ENCODE data around the gene GPC5. TPM values are rescaled to one million over a fixed set of nuclear protein-coding genes. Genes with fewer than 3 reads are reported as not detected.

The GPC5 gene
- total and polyA plus RNA-seq, 2 of the 8 experiments (the other 6 are each of a cell fraction or from before 2014, with no cell fraction given): 0.20 to 0.39 TPM

- 98% methylated on average over 13 of the region's 13 CpGs; no CpG with 5 or more reads in 1 of the 2 experiments for WGBS, 2 experiments (ENCODE audit: extremely low coverage in 1 of 2, insufficient coverage in 1 of 2, insufficient read length in 1 of 2, insufficient replicate concordance in 2 of 2, low coverage in 1 of 2, low lambda C conversion rate in 2 of 2, missing lambda C conversion rate in 1 of 2)
- TF ChIP-seq ATF2 (IDR thresholded peaks at IDR 0.05; ENCODE audit: low read length) (no peak), HDAC2 (IDR thresholded peaks at IDR 0.05; ENCODE audit: borderline replicate concordance in 1 of 2, low read depth in 2 of 2, low read length in 2 of 2) (no peak), RNF2 (IDR thresholded peaks at IDR 0.05; ENCODE audit: borderline replicate concordance, low read depth, low read length, missing control alignments, poor library complexity, severe bottlenecking) (no peak), CHD2 (IDR thresholded peaks at IDR 0.05; ENCODE audit: low read length) (no peak), SAP30 (IDR thresholded peaks at IDR 0.05; ENCODE audit: insufficient read depth, insufficient replicate concordance, low read length) (no peak), RBBP5 (IDR thresholded peaks at IDR 0.05; ENCODE audit: borderline replicate concordance, low read depth, low read length) (no peak)
Observed at GRCh38 chr13:92017737-92018136, 619.3 kb downstream of the GPC5 start.

More at GRCh38 chr13:92017737-92018136, 619.3 kb downstream of the GPC5 start:
- Histone ChIP-seq H2BK5ac (ENCODE audit: low read depth, low read length) (no peak overlapping the region), H4K91ac (replicated peaks; ENCODE audit: insufficient read length, low read length) (no peak overlapping the region), H3K27me3 (replicated peaks in 1 of 4; ENCODE audit: control insufficient read depth in 3 of 4, extremely low read depth in 1 of 4, insufficient read depth in 3 of 4, low read length in 3 of 4) (no peaks in the 10 kb centered on the region; a peak in 1 of 7 replicates), H3K23ac (ENCODE audit: insufficient read length) (peak overlapping the region; percentile 89), H2BK15ac (ENCODE audit: low read length) (no peak overlapping the region), H4K20me1 (replicated peaks in 1 of 2; ENCODE audit: control insufficient read depth in 1 of 2, insufficient read depth in 2 of 2, low read length in 2 of 2) (peaks cover 0 to 3% of the 10 kb centered on the region in 2 experiments), H3K9ac (replicated peaks in 1 of 4; ENCODE audit: extremely low read depth in 1 of 4, low read depth in 3 of 4, low read length in 3 of 4) (no peak overlapping the region), H2BK120ac (replicated peaks; ENCODE audit: low read depth, low read length) (no peak overlapping the region), H3K4me3 (ENCODE audit: extremely low read depth in 1 of 4, insufficient read depth in 2 of 4, low read depth in 3 of 4, low read length in 4 of 4) (no peak overlapping the region), H3K79me2 (ENCODE audit: control insufficient read depth in 1 of 2, insufficient read depth in 2 of 2, low read length in 2 of 2) (peaks cover 0 to 3% of the 10 kb centered on the region in 2 experiments; a peak in 1 of 4 replicates), H4K5ac (ENCODE audit: insufficient read length, low read depth, low read length) (no peak overlapping the region), H3K79me1 (ENCODE audit: low read depth, low read length) (no peaks in the 10 kb centered on the region), H3K4me1 (replicated peaks in 1 of 4; ENCODE audit: control insufficient read depth in 3 of 4, insufficient read depth in 4 of 4, low read length in 3 of 4) (no peaks in the 10 kb centered on the region), H3K14ac (ENCODE audit: insufficient read length) (no peak overlapping the region), H3K9me3 (ENCODE audit: insufficient read depth in 2 of 2, low read depth in 1 of 2, low read length in 1 of 2) (no peaks in the 10 kb centered on the region), H2BK20ac (ENCODE audit: low read length) (no peak overlapping the region), H3K4ac (replicated peaks; ENCODE audit: insufficient read length, low read depth, low read length) (no peak overlapping the region), H3K36me3 (ENCODE audit: control insufficient read depth in 2 of 4, insufficient read depth in 4 of 4, low read length in 3 of 4) (no peaks in the 10 kb centered on the region), H2AK5ac (ENCODE audit: low read depth, low read length) (no peak overlapping the region), H3K23me2 (ENCODE audit: low read depth, low read length) (no peaks in the 10 kb centered on the region), H3K27ac (ENCODE audit: low read depth, low read length) (no peak overlapping the region), H3K18ac (ENCODE audit: extremely low read depth, low read length) (no peak overlapping the region), H2BK12ac (ENCODE audit: low read depth, low read length) (no peak overlapping the region), H3K4me2 (ENCODE audit: insufficient read depth in 1 of 2, low read depth in 2 of 2, low read length in 2 of 2) (no peak overlapping the region), H2AFZ (ENCODE audit: low read length) (no peak overlapping the region), H3K56ac (replicated peaks; ENCODE audit: insufficient read length, low read depth, low read length) (no peak overlapping the region), H4K8ac (ENCODE audit: extremely low read depth, insufficient read depth, low read length) (peak overlapping the region; percentile 51; the same call in 1 of the 2 replicates)
- FAIRE-seq (no peak), DNase-seq (ENCODE audit: low read depth in 1 of 2, low spot score in 2 of 2) (no peak)
- ChIA-PET POLR2A (ENCODE audit: partially characterized antibody) (no interaction called here), CTCF (ENCODE audit: partially characterized antibody) (no interaction called here)

Data from H1 (cell line).